Gastrocnemius medialis (tissue), 4 donors: ENCODE data around the gene SP9. TPM values are rescaled to one million over a fixed set of nuclear protein-coding genes. Genes with fewer than 3 reads are reported as not detected.

ENCODE experiments used
- ATAC-seq, 2 donors: fragments of 150-250 bp; one replicate each; pipeline ENCODE4 v1.9.1; 2016
- DNase-seq, 2 donors: peaks; one replicate each; pipeline ENCODE4 v3.0.0-alpha.2; 2019
- H3K27ac ChIP-seq, 4 donors: fragments of 200-600 bp; sonication (generic); 1 replicate in 1 of 4; 2 replicates in 3 of 4; pipeline ENCODE4 v1.5.1; 2016 to 2018; ENCODE audit warnings: mild to moderate bottlenecking in 2 of 4, moderate library complexity in 1 of 4
- H3K27me3 ChIP-seq, 3 donors: fragments of 200-600 bp; sonication (generic) in 2 of 3; 1 replicate in 1 of 3; 2 replicates in 2 of 3; pipeline versions ENCODE4 v1.5.1 to v1.6.0; 2016 to 2019; ENCODE audit warnings: mild to moderate bottlenecking in 1 of 3, moderate library complexity in 1 of 3
- H3K36me3 ChIP-seq, 2 donors: fragments of 200-600 bp; sonication (generic) in 1 of 2; one replicate each; pipeline ENCODE4 v1.5.1; 2017 to 2018
- H3K4me1 ChIP-seq, 2 donors: fragments of 200-600 bp; sonication (generic) in 1 of 2; one replicate each; pipeline ENCODE4 v1.5.1; 2016 to 2017; ENCODE audit warnings: mild to moderate bottlenecking in 2 of 2
- H3K4me3 ChIP-seq, 4 donors: fragments of 200-600 bp; sonication (generic) in 3 of 4; 1 replicate in 1 of 4; 2 replicates in 3 of 4; pipeline ENCODE4 v1.5.1; 2016 to 2019; ENCODE audit warnings: mild to moderate bottlenecking in 2 of 4
- H3K9me3 ChIP-seq, 3 donors: fragments of 200-600 bp; sonication (generic) in 2 of 3; 1 replicate in 1 of 3; 2 replicates in 2 of 3; pipeline ENCODE4 v1.5.1; 2016 to 2019
- POLR2A ChIP-seq, 2 donors: fragments of 450-650 bp; IDR thresholded peaks; one replicate each; pipeline ENCODE4 v1.6.1; 2017; ENCODE audit warnings: antibody characterized with exemption in 2 of 2, mild to moderate bottlenecking in 2 of 2, moderate library complexity in 2 of 2
- in situ Hi-C, 4 donors: fragments of 200-750 bp; cut with MboI; loops; one replicate each; pipeline versions ENCODE4 v1.15.0 to v1.8.0; 2017; ENCODE audit warnings: low sequenced_read_pairs in 4 of 4
- intact Hi-C: fragments of 100-400 bp; cut with DNase I; formaldehyde crosslinking; loops from one replicate; pipeline ENCODE4 v1.15.1; 2023; ENCODE audit warnings: low total_unique reads
- total RNA-seq, 4 donors: library from RNA; depleted of rRNA; stranded (reverse); fragments of >200 nt; gene quantifications; one replicate each; pipeline versions ENCODE4 v1.1.0 to v1.2.3, GENCODE V29; 2016
- TF ChIP-seq, protein P1 (sequence below), 5 experiments: fragments of 450-650 bp in 3 of 5; fragments of 200-600 bp in 2 of 5; sonication (generic) in 2 of 5; IDR thresholded peaks in 4 of 5; conservative IDR thresholded peaks in 1 of 5; 1 replicate in 4 of 5; 2 replicates in 1 of 5; pipeline ENCODE4 v1.5.1; 2016 to 2019; ENCODE audit warnings: antibody characterized with exemption in 5 of 5, mild to moderate bottlenecking in 3 of 5, moderate library complexity in 3 of 5

The SP9 gene
- total RNA-seq, 4 donors from 2014 or later, result 0.10 TPM; not detected in 3

DNA sequence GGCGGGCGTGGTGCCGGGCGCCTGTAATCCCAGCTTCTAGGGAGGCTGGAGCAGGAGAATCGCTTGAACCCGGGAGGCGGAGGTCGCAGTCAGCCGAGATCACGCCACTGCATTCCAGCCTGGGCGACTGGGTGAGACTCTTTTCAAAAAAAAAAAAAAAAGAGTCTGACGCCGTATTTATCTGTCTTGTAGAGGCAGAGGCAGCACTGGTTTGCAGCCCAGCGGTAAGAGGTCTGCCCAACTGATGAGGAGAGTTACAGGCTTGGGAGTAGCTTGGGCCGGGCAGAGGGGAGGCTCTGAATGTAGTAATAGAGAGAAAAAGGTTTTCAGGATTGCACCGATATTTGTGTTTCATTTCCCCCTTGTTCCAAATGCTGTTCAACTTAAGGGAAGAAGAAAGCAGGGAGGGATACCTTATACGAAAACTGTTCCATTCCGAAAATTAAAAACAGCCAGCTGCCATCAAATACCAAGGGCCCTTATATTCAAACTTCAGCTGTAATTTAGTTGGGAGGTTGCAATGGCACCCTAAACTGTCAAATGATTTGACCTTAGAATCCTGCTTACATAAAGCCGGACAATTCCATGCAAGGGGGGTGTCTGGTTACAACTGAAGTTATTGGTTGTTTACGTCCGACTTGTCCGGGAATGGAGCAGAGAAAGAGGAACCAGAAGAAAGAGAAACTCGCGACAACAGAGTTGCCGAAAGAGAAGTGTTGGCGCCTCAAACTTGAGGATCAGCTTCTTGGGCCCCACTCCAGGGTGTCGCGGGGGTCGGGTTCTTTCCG, 9.2 kb upstream of the SP9 start:
- peaks cover 10 to 18% of the 10 kb centered on the region in 2 donors for H3K4me1 ChIP-seq
- intact Hi-C loops, result no loop called here
- peak overlapping the region; percentile 55 to 61 (median 56) for H3K4me3 ChIP-seq
- peaks cover 42 to 51% (median 50%) of the 10 kb centered on the region in 3 donors for H3K27me3 ChIP-seq
- H3K36me3 ChIP-seq, result no peaks in the 10 kb centered on the region
- in situ Hi-C loops, result loop anchor here in 2 of 4 donors (25.0 kb wide), 2 partner anchors 163 to 913 kb away; no protein-coding TSS in a partner anchor
- DNase-seq (no peak), ATAC-seq (no peak)
- no peaks in the 10 kb centered on the region for H3K9me3 ChIP-seq
- no peak overlapping the region for H3K27ac ChIP-seq
- no peak for TF ChIP-seq POLR2A (IDR thresholded peaks at IDR 0.05)
- TF ChIP-seq, protein P1, sequence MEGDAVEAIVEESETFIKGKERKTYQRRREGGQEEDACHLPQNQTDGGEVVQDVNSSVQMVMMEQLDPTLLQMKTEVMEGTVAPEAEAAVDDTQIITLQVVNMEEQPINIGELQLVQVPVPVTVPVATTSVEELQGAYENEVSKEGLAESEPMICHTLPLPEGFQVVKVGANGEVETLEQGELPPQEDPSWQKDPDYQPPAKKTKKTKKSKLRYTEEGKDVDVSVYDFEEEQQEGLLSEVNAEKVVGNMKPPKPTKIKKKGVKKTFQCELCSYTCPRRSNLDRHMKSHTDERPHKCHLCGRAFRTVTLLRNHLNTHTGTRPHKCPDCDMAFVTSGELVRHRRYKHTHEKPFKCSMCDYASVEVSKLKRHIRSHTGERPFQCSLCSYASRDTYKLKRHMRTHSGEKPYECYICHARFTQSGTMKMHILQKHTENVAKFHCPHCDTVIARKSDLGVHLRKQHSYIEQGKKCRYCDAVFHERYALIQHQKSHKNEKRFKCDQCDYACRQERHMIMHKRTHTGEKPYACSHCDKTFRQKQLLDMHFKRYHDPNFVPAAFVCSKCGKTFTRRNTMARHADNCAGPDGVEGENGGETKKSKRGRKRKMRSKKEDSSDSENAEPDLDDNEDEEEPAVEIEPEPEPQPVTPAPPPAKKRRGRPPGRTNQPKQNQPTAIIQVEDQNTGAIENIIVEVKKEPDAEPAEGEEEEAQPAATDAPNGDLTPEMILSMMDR (IDR thresholded peaks at IDR 0.05 in 4 of 5, conservative IDR thresholded peaks at IDR 0.05 in 1 of 5), result no peak

DNA sequence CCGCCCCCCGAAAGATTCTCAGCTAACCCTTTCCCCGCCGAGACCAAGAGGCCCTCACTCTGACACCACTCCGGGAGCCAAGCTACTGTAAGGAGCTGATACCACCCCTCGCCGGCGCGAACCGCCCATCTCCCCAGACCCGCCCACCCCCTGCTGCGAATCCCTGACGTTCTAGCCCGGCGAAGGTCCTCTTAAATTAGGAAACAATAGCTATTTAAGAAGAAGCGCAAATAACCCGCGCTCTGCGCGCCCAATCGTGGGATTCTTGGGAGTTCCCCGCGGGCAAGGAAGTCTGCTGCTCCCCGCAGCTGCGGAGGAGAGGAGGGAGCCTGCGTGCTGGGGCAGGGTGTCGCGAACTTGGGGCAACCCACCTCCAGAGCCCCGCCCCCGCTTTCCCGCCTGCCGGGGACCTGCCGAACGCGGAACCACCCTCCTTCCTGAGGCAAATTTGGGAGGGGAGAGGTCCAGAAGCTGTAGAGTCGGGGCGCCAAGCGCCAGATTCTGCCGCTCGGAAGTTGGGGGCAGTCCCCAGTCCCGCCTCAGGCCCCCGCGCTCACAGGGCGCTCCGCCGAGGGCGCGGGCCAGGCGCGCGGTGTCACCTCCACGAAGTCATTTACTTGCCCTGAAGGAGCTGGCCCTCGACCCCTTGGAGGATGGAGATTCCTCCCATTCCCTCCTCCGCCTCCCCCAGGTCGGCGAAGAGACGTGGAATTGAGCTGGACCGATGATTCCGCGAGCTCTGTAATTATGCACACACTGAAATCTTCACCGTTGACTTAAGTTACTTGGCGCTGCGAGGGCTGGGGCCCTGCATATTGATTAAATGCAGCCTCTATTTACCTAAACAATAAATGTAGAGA, 8.4 kb upstream of the SP9 start:
- no peak for DNase-seq
- Histone ChIP-seq H3K27me3 (peaks cover 50 to 60% (median 58%) of the 10 kb centered on the region in 3 donors), H3K4me1 (peaks cover 10 to 18% of the 10 kb centered on the region in 2 donors), H3K9me3 (no peaks in the 10 kb centered on the region), H3K27ac (no peak overlapping the region), H3K36me3 (no peaks in the 10 kb centered on the region), H3K4me3 (peak overlapping the region; percentile 55 to 61 (median 56))
- ATAC-seq, result peak in 1 of 2 donors; percentile 39
- in situ Hi-C loops (loop anchor here in 2 of 4 donors (25.0 kb wide), 2 partner anchors 164 to 914 kb away; no protein-coding TSS in a partner anchor), intact Hi-C loops (no loop called here)
- TF ChIP-seq POLR2A (IDR thresholded peaks at IDR 0.05), result no peak
- TF ChIP-seq, protein P1 (IDR thresholded peaks at IDR 0.05 in 4 of 5, conservative IDR thresholded peaks at IDR 0.05 in 1 of 5), result no peak

DNA sequence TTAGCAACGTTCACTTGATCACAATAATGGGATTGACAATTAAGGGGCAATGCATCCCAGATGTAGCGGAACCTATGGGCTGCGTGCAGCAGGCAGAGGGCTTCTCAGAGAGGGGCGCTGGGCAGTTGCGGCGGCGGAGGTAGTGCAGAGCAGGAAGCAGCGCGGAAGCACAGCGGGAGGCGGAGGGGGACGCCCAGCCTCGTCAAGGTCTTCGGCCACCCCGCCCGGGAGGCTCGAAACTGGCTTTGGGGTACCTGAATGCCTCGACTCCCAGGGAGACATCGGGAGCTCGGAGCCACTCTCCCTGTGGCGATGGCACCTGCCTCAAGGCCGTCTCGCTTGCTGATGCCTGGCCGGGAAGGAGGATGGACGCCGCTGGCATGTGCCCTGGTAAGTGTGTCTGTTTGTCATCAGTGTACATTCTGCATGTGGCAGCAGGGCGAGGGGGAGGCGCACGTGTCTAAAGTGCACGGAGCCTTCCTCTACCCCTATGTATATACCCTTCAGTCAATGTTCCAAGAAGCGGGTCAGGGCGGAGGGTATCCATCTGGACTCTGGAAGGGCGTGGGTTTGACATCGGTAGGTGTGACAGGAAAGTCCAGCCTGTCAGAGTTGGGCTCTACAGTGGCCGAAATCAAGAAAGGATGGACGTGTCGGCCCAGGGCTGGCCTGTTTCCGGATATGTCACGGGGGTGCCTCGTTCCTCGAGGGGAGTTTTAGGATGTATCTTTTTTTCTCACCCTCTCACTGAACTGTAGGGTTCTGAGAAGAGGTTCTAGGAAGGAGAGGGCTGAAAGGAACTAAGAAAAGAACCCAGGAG, 7.5 kb upstream of the SP9 start:
- ATAC-seq (no peak), DNase-seq (no peak)
- in situ Hi-C loops, result loop anchor here in 2 of 4 donors (25.0 kb wide), 2 partner anchors 165 to 915 kb away; no protein-coding TSS in a partner anchor
- no peak for TF ChIP-seq POLR2A (IDR thresholded peaks at IDR 0.05)
- TF ChIP-seq, protein P1 (IDR thresholded peaks at IDR 0.05 in 4 of 5, conservative IDR thresholded peaks at IDR 0.05 in 1 of 5), result no peak
- peaks cover 58 to 68% (median 66%) of the 10 kb centered on the region in 3 donors for H3K27me3 ChIP-seq
- peak overlapping the region; percentile 55 to 61 (median 56) for H3K4me3 ChIP-seq
- intact Hi-C loops, result no loop called here
- H3K36me3 ChIP-seq, result no peaks in the 10 kb centered on the region
- peaks cover 10 to 18% of the 10 kb centered on the region in 2 donors for H3K4me1 ChIP-seq
- no peak overlapping the region for H3K27ac ChIP-seq
- no peaks in the 10 kb centered on the region for H3K9me3 ChIP-seq

DNA sequence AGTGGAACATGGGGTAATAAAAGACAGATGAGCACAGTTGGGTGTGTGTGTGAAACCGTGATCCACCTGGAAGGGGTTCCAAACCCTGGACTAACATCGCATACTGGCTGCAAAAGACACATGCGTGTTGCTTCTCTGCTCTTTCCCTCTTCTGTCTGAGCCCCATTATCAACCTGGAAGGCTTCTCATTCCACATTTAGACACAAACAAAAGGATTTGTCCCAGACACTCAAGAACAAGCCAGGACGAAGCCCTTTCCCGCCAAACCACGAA, 7.0 kb upstream of the SP9 start:
- H3K4me3 ChIP-seq, result no peak overlapping the region
- TF ChIP-seq POLR2A (IDR thresholded peaks at IDR 0.05), result no peak
- TF ChIP-seq, protein P1 (IDR thresholded peaks at IDR 0.05 in 4 of 5, conservative IDR thresholded peaks at IDR 0.05 in 1 of 5), result no peak
- DNase-seq, result no peak

More for the DNA sequence above, 7.0 kb upstream of the SP9 start:
- H3K9me3 ChIP-seq, result no peaks in the 10 kb centered on the region
- no peaks in the 10 kb centered on the region for H3K36me3 ChIP-seq
- H3K27ac ChIP-seq, result no peak overlapping the region
- no peak for ATAC-seq
- H3K4me1 ChIP-seq, result peaks cover 10 to 18% of the 10 kb centered on the region in 2 donors
- intact Hi-C loops, result no loop called here
- in situ Hi-C loops, result loop anchor here in 2 of 4 donors (25.0 kb wide), 2 partner anchors 165 to 915 kb away; no protein-coding TSS in a partner anchor
- H3K27me3 ChIP-seq, result peaks cover 64 to 74% (median 71%) of the 10 kb centered on the region in 3 donors
